NT2/D1 (cell line): ENCODE data around the gene STK38L.

ENCODE experiments used
- SUZ12 ChIP-seq: IDR thresholded peaks from 2 replicates; pipeline ENCODE4 v1.6.1; 2011; ENCODE audit not compliant: insufficient read length, insufficient read depth; ENCODE audit errors: extremely low read depth
- YY1 ChIP-seq: IDR thresholded peaks from 2 replicates; pipeline ENCODE4 v1.6.1; 2011; ENCODE audit not compliant: insufficient read length, insufficient read depth
- ZNF274 ChIP-seq: IDR thresholded peaks from 2 replicates; pipeline ENCODE4 v1.6.1; 2011; ENCODE audit warnings: mild to moderate bottlenecking, low read depth, low read length

DNA sequence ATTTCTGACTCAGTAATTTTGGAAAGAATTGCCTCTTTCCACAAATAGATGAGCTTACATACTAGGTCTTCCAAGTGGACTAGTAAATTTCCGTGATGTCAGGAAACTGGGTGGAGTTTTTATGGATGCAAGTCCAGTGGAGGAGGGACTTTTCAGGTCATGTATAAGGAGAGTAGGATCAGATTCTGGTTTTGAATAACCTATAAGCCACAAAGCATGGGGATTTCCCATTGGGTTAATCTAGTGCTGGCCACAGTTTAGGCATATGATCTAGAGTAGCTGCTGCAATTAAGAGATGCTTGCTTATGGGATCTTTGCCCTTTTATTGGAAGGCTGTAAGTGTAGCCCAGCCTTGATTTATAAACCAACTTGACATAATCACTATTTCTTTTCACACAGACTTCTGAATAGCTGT is 33.8 kb downstream of the STK38L start:
- TF ChIP-seq ZNF274 (no peak), SUZ12 (no peak), YY1 (no peak)
